WTC11 (cell line): Measurements from ENCODE around the gene ADA. TPM values are rescaled to one million over a fixed set of nuclear protein-coding genes. Genes with fewer than 3 reads are reported as not detected.

Source experiments
- ATAC-seq: fragments of 200-7000 bp; cut with Tn5 transposase; 2 replicates; pipeline ENCODE4 v1.10.0; 2021; ENCODE audit warnings: mild to moderate bottlenecking, moderate library complexity
- CTCF ChIA-PET: fragments of 300-600 bp; sonication (Branson Sonifier 250); formaldehyde crosslinking; loops from one replicate; lab custom pipeline; 2021; ENCODE audit warnings: antibody characterized with exemption; lab: Charles Lee
- POLR2A ChIA-PET: fragments of 350-600 bp; sonication (Branson Sonifier 250); formaldehyde crosslinking; loops from one replicate; lab custom pipeline; 2021; ENCODE audit warnings: antibody characterized with exemption; lab: Charles Lee
- DNase-seq: peaks from one replicate; pipeline ENCODE4 v3.0.0; 2021; ENCODE audit warnings: low spot score
- H3K27ac Mint-ChIP-seq: 2 replicates; pipeline ENCODE4 v1.8.0; 2021; ENCODE audit warnings: mixed read lengths
- H3K27me3 Mint-ChIP-seq: 2 replicates; pipeline ENCODE4 v1.8.0; 2021; ENCODE audit warnings: low read depth, mild to moderate bottlenecking, moderate library complexity, mixed read lengths
- H3K36me3 Mint-ChIP-seq: 2 replicates; pipeline ENCODE4 v1.8.0; 2021; ENCODE audit warnings: mixed read lengths
- H3K4me1 Mint-ChIP-seq: 2 replicates; pipeline ENCODE4 v1.8.0; 2022; ENCODE audit warnings: mixed read lengths
- H3K4me3 Mint-ChIP-seq: 2 replicates; pipeline ENCODE4 v1.8.0; 2021; ENCODE audit warnings: mild to moderate bottlenecking, moderate library complexity, mixed read lengths
- H3K9me3 Mint-ChIP-seq: 2 replicates; pipeline ENCODE4 v1.8.0; 2021; ENCODE audit warnings: mixed read lengths
- ATF1 ChIP-seq: sonication (generic); formaldehyde crosslinking; IDR thresholded peaks from 2 replicates; pipeline ENCODE4 v1.8.1; 2023; ENCODE audit warnings: mild to moderate bottlenecking, moderate library complexity, missing genetic modification reagents
- ATF3 ChIP-seq: sonication (generic); formaldehyde crosslinking; conservative IDR thresholded peaks from 2 replicates; pipeline ENCODE4 v1.8.1; 2022; ENCODE audit warnings: mild to moderate bottlenecking, missing genetic modification reagents
- E2F1 ChIP-seq: sonication (generic); formaldehyde crosslinking; IDR thresholded peaks from 2 replicates; pipeline ENCODE4 v1.8.0; 2022; ENCODE audit warnings: mild to moderate bottlenecking, missing genetic modification reagents
- ELF4 ChIP-seq: sonication (generic); formaldehyde crosslinking; IDR thresholded peaks from 2 replicates; pipeline ENCODE4 v1.8.1; 2022; ENCODE audit warnings: low read depth, mild to moderate bottlenecking, moderate library complexity, missing genetic modification reagents
- EMX1 ChIP-seq: fragments of 250-450 bp; sonication (Bioruptor Pico); IDR thresholded peaks from 2 replicates; pipeline ENCODE4 v1.8.0; 2021; ENCODE audit warnings: mild to moderate bottlenecking
- MAX ChIP-seq: sonication (generic); formaldehyde crosslinking; IDR thresholded peaks from 2 replicates; pipeline ENCODE4 v1.8.0; 2022; ENCODE audit warnings: mild to moderate bottlenecking, missing genetic modification reagents
- ZBTB21 ChIP-seq: sonication (generic); formaldehyde crosslinking; IDR thresholded peaks from 2 replicates; pipeline ENCODE4 v1.8.1; 2023; ENCODE audit warnings: mild to moderate bottlenecking, missing genetic modification reagents, borderline replicate concordance
- ZNF425 ChIP-seq: fragments of 250-450 bp; sonication (Bioruptor Pico); conservative IDR thresholded peaks from 2 replicates; pipeline ENCODE4 v1.9.0; 2021; ENCODE audit warnings: mild to moderate bottlenecking
- ZNF532 ChIP-seq: fragments of 250-450 bp; sonication (Bioruptor Pico); IDR thresholded peaks from 2 replicates; pipeline ENCODE4 v1.9.0; 2021; ENCODE audit warnings: mild to moderate bottlenecking, borderline replicate concordance
- ZNF671 ChIP-seq: fragments of 250-450 bp; sonication (Bioruptor Pico); IDR thresholded peaks from 2 replicates; pipeline ENCODE4 v1.8.0; 2021; ENCODE audit warnings: mild to moderate bottlenecking
- total RNA-seq: library from RNA; stranded (reverse); gene quantifications from 3 replicates; pipeline ENCODE4 v1.2.3, GENCODE V29; 2021

The ADA gene
- total RNA-seq, 1 experiment from 2014 or later = 19.7 TPM

- H3K4me1 Mint-ChIP-seq = peaks cover 9% of the 10 kb centered on the region
- H3K36me3 Mint-ChIP-seq = peaks cover 5% of the 10 kb centered on the region; the same call in 1 of the 2 replicates
- ChIA-PET POLR2A (no interaction called here), CTCF (no interaction called here)
- H3K27ac Mint-ChIP-seq = no peak overlapping the region
- H3K27me3 Mint-ChIP-seq = peaks cover 13% of the 10 kb centered on the region
- ATAC-seq (no peak), DNase-seq (no peak)
- H3K4me3 Mint-ChIP-seq = no peak overlapping the region
- TF ChIP-seq ATF1 (no peak), E2F1 (CRISPR knock-in tag) (no peak), ATF3 (no peak), ZNF425 (CRISPR knock-in tag) (no peak), MAX (CRISPR knock-in tag) (no peak), ZNF671 (CRISPR knock-in tag) (no peak), EMX1 (no peak), ELF4 (CRISPR knock-in tag) (no peak), ZBTB21 (no peak)
- no peaks in the 10 kb centered on the region for H3K9me3 Mint-ChIP-seq
Observed at GRCh38 chr20:44629542-44629941, 22.0 kb downstream of the ADA start.

- Mint-ChIP-seq H3K36me3 (peaks cover 7% of the 10 kb centered on the region; the same call in 1 of the 2 replicates), H3K4me1 (peaks cover 9% of the 10 kb centered on the region)
Observed at GRCh38 chr20:44629017-44629385, 22.5 kb downstream of the ADA start.

More at GRCh38 chr20:44629017-44629385, 22.5 kb downstream of the ADA start:
- Mint-ChIP-seq H3K9me3 (no peaks in the 10 kb centered on the region), H3K27me3 (peaks cover 15% of the 10 kb centered on the region), H3K27ac (no peak overlapping the region)
- no peak for ATAC-seq
- TF ChIP-seq ZNF425 (CRISPR knock-in tag) = no peak
- TF ChIP-seq ZNF532 = no peak
- TF ChIP-seq, all 79 proteins: peak for 0
- no peak for DNase-seq
- H3K4me3 Mint-ChIP-seq = no peak overlapping the region
- ChIA-PET POLR2A (no interaction called here), CTCF (no interaction called here)
